NCI-H2227 (cell line): ENCODE results near the gene OVCA2.

Experiments
- DNase-seq: peaks from one replicate; lab custom pipeline; 2025; ENCODE audit not compliant: unreplicated experiment; lab: John Stamatoyannopoulos, UW

The OVCA2 gene

DNA sequence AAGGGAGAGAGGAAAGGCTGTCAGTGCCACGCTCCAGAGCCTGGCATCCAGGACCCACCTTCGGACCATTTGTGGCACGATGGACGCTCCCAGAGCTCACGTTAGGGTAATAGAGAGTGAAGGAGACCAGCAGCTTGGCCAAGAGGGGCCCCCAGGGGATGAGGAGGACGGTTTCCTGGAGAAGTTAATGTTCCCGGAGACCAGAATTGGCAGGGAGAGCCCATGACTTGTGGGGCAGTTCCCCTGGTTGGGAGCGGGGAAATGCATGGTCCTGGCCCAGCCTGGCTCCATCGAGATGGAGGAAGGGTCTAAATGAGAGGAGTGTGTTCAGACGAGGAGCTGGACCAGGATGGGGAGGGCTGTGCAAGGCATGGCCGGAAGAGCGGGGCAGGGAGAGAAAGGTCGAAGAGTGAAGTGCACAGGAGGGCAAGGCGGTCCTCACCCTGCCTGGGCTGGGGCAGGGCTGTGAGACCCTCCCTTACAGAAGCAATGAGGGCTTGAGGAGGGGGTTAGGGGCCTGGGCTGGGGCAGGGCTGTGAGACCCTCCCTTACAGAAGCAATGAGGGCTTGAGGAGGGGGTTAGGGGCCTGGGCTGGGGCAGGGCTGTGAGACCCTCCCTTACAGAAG is 10.2 kb downstream of the OVCA2 start:
- DNase-seq: no peak

DNA sequence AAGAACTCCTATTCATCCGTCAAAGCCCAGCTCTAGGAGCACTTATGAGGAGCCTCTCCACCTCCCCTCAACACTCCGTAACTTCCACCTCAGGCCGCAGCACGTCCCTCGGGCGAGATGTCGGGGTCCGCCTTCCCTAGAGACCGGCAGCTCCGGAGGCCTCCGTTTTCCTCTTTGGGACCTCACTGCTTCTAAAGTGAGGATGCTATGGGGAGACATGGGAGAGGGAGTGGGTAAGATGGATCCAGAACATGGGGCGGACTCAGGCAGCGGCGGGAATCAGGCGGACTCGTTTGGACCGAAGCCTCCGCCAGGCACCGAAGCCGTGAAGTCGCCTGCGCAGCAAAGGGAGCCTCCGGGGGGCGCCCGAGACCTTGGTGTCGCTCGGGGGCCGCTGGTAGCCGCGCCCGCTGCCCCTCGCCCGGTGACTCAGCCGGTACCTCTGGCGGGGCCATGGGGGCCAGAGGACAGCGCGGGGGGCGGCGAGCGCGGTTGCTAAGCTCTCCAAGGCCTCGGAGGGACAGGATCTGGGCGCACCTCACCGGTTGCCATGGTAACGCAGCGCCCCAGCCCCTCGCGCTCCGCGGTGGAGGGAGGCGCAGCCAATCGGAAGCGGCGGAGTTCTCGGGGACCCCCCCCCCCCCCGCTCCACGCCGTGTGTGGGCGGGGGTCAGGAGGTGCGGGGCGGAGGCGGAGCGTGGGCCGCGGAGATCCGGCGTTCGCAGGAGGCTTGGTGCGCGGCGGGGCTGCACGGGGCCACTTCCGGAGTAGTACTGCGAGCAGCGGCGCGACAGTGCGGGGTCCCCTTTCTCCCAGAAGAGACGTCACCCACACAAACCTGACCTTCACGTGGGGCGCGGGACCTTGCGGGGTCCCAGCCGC is 11.8 kb downstream of the OVCA2 start:
- DNase-seq: peak; percentile 75

DNA sequence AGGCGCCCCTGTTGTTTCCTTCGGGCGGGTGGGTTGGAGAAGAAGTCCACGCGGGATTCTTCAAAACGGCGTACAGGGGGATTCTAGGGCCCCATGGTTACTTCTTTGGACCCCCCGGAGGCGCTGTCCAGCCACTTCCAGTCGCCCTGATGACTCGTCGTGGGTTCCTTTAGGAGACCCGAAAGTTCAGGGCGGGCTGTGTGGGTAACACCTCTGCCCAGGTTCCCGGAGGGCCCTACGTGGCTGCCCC is 12.4 kb downstream of the OVCA2 start:
- no peak for DNase-seq

DNA sequence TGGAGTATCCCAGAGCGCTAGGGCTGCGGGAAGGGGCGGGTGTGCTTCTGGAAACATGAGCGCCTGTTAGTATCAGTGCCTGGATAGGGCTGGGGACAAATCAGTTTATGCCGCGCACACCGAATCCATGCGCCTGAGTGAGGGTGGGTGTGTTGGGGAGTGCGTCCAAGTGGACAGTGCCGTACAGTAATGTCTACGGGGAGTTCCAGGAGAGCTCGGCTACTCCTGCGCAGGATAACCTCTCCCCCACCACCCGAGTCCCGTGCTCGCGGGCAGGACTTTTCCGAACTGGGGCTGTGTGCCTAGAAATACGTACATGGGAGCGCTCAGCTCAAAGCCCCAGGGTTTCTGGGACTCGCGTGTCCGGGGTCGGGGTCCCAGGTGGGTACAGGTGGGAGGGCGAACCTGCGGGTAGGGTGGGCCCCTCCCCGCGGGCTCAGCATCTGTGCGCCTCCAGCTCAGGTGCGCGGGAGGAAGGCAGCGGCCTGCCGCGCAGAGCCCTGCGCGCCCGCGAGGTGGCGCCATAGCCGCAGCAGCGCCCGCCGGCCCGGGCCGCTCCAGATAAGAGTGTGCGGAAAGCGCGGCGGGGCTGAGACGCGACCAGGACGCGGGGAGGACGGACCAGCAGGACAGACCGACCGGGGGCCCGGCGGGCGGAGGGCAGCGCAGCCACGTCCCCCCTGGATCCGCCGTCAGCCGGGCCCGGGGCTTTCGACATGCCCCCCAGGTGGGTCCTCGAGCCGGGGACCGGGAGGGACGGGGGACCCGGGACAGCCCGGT is 12.9 kb downstream of the OVCA2 start, which contains the start of gene HIC1:
TSS of gene HIC1 (plus strand) at position 592 of the 780 bp plus-strand sequence. CDS start 1,588 bp downstream, outside the sequence.
- DNase-seq: peak; percentile 74

DNA sequence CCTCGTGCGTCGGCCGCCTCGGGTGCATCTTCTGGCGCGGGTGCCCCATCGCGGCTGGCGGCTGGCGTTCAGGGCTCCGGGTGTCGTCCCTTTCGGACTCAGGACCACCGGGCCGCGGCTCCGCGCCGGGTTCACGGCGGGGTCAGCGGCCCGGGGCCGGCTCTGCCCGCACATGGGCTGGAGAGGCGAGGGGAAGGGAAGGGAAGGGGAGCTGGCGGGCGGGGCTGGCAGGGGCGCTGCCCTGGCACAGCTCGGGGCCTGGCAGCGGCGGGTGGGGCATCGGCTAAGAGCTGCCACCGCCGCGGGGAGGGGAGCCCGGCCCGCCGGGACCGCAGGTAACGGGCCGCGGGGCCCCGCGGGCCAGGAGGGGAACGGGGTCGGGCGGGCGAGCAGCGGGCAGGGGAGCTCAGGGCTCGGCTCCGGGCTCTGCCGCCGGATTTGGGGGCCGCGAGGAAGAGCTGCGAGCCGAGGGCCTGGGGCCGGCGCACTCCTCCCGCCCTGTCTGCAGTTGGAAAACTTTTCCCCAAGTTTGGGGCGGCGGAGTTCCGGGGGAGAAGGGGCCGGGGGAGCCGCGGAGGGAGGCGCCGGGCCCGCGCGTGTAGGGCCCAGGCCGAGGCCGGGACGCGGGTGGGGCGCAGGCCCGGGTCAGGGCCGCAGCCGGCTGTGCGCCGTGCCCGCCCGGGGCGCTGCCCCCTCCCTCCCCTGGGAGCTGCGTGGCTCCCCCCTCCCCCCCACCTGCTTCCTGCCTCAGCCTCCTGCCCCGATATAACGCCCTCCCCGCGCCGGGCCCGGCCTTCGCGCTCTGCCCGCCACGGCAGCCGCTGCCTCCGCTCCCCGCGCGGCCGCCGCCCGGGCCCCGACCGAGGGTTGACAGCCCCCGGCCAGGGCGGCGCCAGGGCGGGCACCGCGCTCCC is 13.7 kb downstream of the OVCA2 start:
- DNase-seq: no peak

DNA sequence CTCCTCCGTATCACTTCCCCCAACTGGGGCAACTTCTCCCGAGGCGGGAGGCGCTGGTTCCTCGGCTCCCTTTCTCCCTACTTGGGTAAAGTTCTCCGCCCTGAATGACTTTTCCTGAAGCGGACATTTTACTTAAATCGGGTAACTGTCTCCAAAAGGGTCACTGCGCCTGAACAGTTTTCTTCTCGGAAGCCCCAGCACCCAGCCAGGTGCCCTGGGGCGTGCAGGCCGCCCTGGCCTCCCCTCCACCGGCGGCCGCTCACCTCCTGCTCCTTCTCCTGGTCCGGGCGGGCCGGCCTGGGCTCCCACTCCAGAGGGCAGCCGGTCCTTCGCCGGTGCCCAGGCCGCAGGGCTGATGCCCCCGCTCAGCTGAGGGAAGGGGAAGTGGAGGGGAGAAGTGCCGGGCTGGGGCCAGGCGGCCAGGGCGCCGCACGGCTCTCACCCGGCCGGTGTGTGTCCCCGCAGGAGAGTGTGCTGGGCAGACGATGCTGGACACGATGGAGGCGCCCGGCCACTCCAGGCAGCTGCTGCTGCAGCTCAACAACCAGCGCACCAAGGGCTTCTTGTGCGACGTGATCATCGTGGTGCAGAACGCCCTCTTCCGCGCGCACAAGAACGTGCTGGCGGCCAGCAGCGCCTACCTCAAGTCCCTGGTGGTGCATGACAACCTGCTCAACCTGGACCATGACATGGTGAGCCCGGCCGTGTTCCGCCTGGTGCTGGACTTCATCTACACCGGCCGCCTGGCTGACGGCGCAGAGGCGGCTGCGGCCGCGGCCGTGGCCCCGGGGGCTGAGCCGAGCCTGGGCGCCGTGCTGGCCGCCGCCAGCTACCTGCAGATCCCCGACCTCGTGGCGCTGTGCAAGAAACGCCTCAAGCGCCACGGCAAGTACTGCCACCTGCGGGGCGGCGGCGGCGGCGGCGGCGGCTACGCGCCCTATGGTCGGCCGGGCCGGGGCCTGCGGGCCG is 14.7 kb downstream of the OVCA2 start:
- no peak for DNase-seq

DNA sequence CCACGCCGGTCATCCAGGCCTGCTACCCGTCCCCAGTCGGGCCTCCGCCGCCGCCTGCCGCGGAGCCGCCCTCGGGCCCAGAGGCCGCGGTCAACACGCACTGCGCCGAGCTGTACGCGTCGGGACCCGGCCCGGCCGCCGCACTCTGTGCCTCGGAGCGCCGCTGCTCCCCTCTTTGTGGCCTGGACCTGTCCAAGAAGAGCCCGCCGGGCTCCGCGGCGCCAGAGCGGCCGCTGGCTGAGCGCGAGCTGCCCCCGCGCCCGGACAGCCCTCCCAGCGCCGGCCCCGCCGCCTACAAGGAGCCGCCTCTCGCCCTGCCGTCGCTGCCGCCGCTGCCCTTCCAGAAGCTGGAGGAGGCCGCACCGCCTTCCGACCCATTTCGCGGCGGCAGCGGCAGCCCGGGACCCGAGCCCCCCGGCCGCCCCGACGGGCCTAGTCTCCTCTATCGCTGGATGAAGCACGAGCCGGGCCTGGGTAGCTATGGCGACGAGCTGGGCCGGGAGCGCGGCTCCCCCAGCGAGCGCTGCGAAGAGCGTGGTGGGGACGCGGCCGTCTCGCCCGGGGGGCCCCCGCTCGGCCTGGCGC is 15.4 kb downstream of the OVCA2 start:
- DNase-seq: no peak

DNA sequence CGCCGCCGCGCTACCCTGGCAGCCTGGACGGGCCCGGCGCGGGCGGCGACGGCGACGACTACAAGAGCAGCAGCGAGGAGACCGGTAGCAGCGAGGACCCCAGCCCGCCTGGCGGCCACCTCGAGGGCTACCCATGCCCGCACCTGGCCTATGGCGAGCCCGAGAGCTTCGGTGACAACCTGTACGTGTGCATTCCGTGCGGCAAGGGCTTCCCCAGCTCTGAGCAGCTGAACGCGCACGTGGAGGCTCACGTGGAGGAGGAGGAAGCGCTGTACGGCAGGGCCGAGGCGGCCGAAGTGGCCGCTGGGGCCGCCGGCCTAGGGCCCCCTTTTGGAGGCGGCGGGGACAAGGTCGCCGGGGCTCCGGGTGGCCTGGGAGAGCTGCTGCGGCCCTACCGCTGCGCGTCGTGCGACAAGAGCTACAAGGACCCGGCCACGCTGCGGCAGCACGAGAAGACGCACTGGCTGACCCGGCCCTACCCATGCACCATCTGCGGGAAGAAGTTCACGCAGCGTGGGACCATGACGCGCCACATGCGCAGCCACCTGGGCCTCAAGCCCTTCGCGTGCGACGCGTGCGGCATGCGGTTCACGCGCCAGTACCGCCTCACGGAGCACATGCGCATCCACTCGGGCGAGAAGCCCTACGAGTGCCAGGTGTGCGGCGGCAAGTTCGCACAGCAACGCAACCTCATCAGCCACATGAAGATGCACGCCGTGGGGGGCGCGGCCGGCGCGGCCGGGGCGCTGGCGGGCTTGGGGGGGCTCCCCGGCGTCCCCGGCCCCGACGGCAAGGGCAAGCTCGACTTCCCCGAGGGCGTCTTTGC is 16.2 kb downstream of the OVCA2 start:
- DNase-seq: no peak

DNA sequence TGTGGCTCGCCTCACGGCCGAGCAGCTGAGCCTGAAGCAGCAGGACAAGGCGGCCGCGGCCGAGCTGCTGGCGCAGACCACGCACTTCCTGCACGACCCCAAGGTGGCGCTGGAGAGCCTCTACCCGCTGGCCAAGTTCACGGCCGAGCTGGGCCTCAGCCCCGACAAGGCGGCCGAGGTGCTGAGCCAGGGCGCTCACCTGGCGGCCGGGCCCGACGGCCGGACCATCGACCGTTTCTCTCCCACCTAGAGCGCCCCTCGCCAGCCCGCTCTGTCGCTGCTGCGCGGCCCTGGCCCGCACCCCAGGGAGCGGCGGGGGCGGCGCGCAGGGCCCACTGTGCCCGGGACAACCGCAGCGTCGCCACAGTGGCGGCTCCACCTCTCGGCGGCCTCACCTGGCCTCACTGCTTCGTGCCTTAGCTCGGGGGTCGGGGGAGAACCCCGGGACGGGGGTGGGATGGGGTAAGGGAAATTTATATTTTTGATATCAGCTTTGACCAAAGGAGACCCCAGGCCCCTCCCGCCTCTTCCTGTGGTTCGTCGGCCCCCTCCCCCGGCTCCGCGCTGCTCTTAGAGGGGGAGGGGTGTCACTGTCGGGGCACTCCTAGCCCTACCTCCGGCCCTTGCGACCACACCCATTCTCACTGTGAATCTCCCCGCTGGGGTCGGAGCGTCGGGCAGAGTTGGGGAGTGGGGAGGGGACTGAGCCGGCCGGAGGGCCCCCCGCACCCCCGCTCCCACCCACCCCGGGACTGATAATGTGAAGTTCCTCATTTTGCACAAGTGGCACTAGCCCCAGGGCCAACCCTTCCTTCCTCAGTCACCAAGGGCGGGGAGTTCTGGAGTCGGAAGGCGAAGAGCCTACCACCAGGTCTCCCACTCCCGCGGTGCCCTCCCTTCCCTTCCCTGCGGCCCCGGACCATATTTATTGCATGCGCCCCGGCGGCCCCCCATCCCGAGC is 17.0 kb downstream of the OVCA2 start:
- no peak for DNase-seq

DNA sequence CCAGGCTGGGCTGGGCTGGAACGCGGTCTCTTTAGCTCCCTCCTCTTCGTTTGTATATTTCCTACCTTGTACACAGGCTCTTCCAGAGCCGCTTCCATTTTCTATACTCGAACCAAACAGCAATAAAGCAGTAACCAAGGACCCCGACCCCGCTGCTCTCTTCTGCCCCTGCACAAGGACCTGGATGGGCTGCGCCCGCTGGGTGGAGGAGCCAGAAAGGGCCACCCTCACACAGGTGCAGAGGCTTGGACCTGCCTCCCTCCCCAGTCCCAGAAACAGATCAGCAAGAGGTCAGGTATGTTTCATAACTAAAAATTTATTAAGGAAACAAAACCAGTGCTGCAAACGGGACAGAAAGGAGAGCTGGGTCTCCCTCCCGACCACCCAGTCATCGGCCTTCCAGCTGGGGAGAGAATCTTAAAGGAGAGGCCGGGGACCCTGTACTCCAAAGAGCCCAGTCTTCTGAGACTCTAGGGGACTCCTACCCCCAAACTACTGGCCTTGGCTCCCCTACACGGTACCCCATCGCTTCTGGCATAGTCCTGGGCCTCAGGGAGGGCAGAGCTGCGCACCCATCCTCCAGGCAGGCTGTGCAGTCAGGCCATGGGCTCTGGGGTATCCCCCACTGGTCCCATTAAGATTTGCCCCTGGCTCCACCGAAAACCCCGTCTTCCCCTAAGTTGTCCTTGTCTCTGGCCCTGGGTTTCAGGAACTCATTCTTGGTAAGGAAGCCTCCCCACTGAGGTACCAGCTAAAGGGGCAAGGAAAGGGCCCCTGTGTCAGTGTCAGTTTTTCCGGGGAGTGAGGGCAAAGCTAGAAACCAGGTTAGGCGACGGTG is 17.9 kb downstream of the OVCA2 start:
- DNase-seq: no peak

DNA sequence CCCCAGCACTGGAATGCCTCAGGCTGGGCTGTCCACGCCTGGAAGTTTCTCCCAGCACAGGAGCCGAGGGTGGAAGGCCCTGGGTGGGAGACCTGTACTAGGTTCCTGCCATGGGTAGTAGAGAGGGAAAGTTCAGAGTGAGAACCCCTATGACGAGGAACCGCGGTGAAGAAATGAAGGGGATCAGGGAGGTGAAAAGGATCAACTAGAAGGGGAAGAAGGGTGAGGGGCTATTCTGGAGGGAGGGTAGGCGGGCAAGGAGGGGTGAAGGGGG is 18.5 kb downstream of the OVCA2 start:
- no peak for DNase-seq

DNA sequence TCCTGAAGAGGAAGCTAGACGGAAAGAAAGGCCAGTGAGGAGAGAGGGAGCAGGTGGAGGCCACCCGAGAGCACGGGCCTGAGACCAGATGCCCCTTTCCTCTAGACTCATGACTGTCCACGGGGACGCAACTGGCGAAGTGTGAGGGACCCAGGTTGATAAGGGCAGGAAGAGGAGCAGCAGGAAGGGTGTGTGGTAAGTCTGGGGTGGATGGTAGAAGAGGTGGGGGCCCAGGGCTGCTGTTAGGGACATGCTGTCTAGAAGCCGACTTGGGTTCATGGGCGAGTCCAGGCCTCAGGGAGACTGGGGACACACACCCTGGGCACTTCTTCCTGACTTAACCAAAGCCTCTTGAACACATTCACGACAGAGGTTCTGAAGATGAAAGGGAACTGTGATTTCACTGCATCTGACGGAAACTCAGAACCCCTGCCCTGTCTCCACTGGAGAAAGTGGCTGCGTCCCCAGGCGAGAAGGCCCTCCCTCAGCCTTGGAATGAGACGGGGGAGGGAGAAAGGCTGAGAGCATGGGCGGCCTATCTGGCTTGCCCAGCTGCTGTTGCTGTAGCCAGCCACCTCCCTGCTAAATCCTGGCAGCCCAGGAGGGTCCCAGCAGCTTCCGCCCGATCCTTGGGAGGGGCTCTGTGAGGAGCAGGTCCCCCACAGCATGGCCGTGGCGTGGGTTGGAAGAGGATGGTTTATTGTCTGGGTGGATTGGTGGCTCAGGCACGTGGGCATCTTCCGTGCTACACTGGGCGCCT is 19.0 kb downstream of the OVCA2 start:
- no peak for DNase-seq

DNA sequence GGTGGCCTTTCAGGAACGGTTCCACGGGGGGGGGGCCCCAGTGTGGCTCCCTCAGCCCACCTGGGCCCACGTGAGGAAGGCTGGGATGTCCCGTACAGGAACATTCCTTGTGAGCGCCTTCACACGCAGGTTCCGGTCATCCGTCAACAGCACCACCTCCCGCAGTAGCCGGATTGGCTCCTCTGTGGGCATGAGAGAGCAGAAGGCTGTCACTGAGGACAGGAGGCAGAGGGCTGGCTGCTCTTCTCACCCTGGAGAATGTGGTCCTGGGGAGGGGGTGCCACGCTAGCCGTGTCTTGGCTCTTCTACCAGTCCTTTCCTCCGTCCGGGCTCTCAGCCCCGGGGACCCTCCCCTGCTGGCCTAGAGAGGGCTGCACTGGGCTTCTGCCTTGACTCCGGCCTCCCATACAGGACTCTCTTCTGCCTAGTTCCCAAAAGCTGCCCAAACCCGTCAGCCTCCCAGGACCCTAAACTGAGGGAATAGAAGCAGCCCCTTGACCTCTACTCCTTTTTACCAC is 19.7 kb downstream of the OVCA2 start:
- DNase-seq: no peak

DNA sequence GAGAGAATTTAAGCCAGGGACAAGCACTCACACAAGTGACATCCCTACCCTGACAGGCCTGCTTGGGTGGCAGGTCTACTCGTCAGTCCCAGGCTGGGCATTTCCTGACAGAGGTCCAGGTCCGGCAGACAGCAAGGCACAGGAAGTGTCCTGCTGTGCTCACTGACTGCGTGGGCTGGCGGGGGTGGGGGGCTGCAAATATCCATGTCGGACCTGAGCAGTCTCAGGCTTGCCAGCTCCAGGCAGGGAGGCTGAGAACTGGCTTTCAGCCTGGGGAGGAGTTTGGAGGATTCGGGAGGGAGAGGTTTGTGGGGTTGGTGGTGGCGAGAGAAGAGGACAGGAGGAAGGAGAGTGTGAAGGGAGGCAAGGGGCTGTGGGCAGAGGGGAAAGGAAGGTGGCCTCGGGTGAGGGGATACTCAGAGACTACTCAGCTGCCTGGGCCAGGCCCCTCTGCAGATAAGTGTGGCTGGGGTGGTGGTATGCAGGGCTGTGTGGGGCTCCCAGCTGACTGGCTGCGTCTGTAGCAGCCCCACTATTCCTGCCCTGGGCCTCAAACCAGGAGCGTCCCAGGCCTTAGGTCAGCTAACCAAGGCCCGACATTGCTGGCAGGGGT is 20.9 kb downstream of the OVCA2 start:
- no peak for DNase-seq
